Panc1 (cell line): ENCODE data around the gene PRSS33. TPM values are rescaled to one million over a fixed set of nuclear protein-coding genes. Genes with fewer than 3 reads are reported as not detected.

ENCODE experiments used
- ATAC-seq: fragments of 200-7000 bp; cut with Tn5 transposase; 2 replicates; pipeline ENCODE4 v1.9.1; 2020; ENCODE audit warnings: mild to moderate bottlenecking, moderate library complexity
- BruUV-seq: library from RNA; stranded (reverse); fragments of 400-500 nt; replicated peaks from 2 replicates; lab custom pipeline; 2021; lab: Mats Ljungman, UMichigan
- CTCF ChIA-PET: fragments of 300-600 bp; sonication (Branson Sonifier 250); formaldehyde crosslinking; loops from one replicate; lab custom pipeline; 2022; ENCODE audit warnings: antibody characterized with exemption; lab: Charles Lee
- POLR2A ChIA-PET: fragments of 300-600 bp; sonication (Branson Sonifier 250); formaldehyde crosslinking; loops from one replicate; lab custom pipeline; 2022; ENCODE audit warnings: antibody characterized with exemption; lab: Charles Lee
- DNase-seq: peaks from one replicate; pipeline ENCODE4 v3.0.0-alpha.2; 2010; ENCODE audit warnings: low read depth, low spot score
- H3K27ac ChIP-seq: 2 replicates; pipeline ENCODE4 v1.5.1; 2011; ENCODE audit warnings: mild to moderate bottlenecking, low read length, inconsistent platforms
- H3K27me3 ChIP-seq: fragments of 200-500 bp; sonication (Bioruptor generic); 2 replicates; pipeline ENCODE4 v1.6.0; 2014; ENCODE audit warnings: low read length, inconsistent platforms; ENCODE audit not compliant: control insufficient read depth, insufficient read depth
- H3K36me3 ChIP-seq: fragments of 200-500 bp; sonication (Bioruptor generic); 2 replicates; pipeline ENCODE4 v1.5.1; 2014; ENCODE audit warnings: inconsistent platforms, mild to moderate bottlenecking, low read length, moderate library complexity; ENCODE audit not compliant: control insufficient read depth, insufficient read depth
- H3K4me1 ChIP-seq: 2 replicates; pipeline ENCODE4 v1.5.1; 2011; ENCODE audit warnings: inconsistent platforms, mild to moderate bottlenecking, low read length, moderate library complexity; ENCODE audit not compliant: control insufficient read depth, insufficient read depth
- H3K4me3 ChIP-seq, 2 experiments: 2 replicates each; pipeline ENCODE4 v1.5.1; 2011 to 2012; ENCODE audit warnings: low read depth in 2 of 2, low read length in 2 of 2, mild to moderate bottlenecking in 2 of 2, inconsistent platforms in 1 of 2, moderate library complexity in 1 of 2
- H3K9me3 ChIP-seq: fragments of 200-500 bp; sonication (Bioruptor generic); 2 replicates; pipeline ENCODE4 v1.5.1; 2014; ENCODE audit warnings: low read depth, mild to moderate bottlenecking, inconsistent platforms, low read length, moderate library complexity; ENCODE audit not compliant: control insufficient read depth, insufficient read depth
- POLR2AphosphoS5 ChIP-seq: IDR thresholded peaks from 2 replicates; pipeline ENCODE4 v1.6.1; 2012; ENCODE audit warnings: mild to moderate bottlenecking, low read depth, low read length, moderate library complexity
- SIN3A ChIP-seq: IDR thresholded peaks from 2 replicates; pipeline ENCODE4 v1.6.1; 2012; ENCODE audit warnings: low read depth, mild to moderate bottlenecking, low read length, moderate library complexity, borderline replicate concordance; ENCODE audit not compliant: insufficient read depth
- TCF7L2 ChIP-seq: IDR thresholded peaks from 2 replicates; pipeline ENCODE4 v1.6.1; 2011; ENCODE audit warnings: mild to moderate bottlenecking, low read depth, low read length, inconsistent platforms
- in situ Hi-C: cut with HindIII; loops from 2 replicates; pipeline ENCODE4 v1.10.0; 2016; ENCODE audit warnings: low sequenced_read_pairs, low pct_unique_long_range_greater_than_20kb
- intact Hi-C: fragments of 100-400 bp; cut with micrococcal nuclease; formaldehyde crosslinking; loops from one replicate; pipeline ENCODE4 v1.10.0; 2022; ENCODE audit not compliant: unreplicated experiment
- total RNA-seq: library from RNA; stranded (reverse); gene quantifications from one replicate; pipeline ENCODE4 v1.2.1, GENCODE V29; 2021; ENCODE audit not compliant: unreplicated experiment
- TF ChIP-seq, protein P1 (sequence below): fragments of 450-650 bp; IDR thresholded peaks from 2 replicates; pipeline ENCODE4 v1.5.1; 2017; ENCODE audit warnings: mild to moderate bottlenecking
- TF ChIP-seq, protein P2 (sequence below), 2 experiments: IDR thresholded peaks; 2 replicates each; pipeline ENCODE4 v1.6.1; 2011 to 2012; ENCODE audit warnings: low read depth in 2 of 2, control low read depth in 1 of 2, low read length in 1 of 2, mild to moderate bottlenecking in 1 of 2, moderate library complexity in 1 of 2; ENCODE audit not compliant: insufficient read depth in 1 of 2

The PRSS33 gene
- total RNA-seq, 1 experiment from 2014 or later, result 0.59 TPM

DNA sequence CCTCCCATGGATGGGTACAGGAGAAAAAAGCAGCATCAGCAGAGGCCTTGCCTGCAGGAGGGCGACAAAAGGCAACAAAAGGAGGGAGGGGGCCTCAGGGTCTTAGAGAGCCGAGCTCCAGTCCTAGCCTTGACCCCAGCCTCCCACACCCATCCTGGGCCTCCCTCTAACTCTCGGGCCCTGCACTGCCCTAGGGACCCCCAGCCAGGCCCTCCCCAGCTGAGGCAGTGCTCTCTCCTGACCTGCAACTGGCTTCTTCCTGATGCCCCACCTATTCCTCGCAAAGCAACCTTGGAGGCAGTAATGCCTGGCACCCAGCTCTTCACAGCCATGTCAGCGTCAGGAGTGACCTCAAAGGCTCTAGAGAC lies 50.1 kb downstream of the PRSS33 start:
- DNase-seq (no peak), ATAC-seq (no peak)
- Histone ChIP-seq H3K27me3 (no peaks in the 10 kb centered on the region), H3K9me3 (no peaks in the 10 kb centered on the region), H3K36me3 (no peaks in the 10 kb centered on the region), H3K4me3 (no peak overlapping the region), H3K4me1 (peaks cover 6% of the 10 kb centered on the region), H3K27ac (no peak overlapping the region)
- in situ Hi-C loops, result no loop called here
- intact Hi-C loops, result no loop called here
- no TSS peak for BruUV-seq
- ChIA-PET POLR2A (no interaction called here), CTCF (no interaction called here)
- TF ChIP-seq, protein P1, sequence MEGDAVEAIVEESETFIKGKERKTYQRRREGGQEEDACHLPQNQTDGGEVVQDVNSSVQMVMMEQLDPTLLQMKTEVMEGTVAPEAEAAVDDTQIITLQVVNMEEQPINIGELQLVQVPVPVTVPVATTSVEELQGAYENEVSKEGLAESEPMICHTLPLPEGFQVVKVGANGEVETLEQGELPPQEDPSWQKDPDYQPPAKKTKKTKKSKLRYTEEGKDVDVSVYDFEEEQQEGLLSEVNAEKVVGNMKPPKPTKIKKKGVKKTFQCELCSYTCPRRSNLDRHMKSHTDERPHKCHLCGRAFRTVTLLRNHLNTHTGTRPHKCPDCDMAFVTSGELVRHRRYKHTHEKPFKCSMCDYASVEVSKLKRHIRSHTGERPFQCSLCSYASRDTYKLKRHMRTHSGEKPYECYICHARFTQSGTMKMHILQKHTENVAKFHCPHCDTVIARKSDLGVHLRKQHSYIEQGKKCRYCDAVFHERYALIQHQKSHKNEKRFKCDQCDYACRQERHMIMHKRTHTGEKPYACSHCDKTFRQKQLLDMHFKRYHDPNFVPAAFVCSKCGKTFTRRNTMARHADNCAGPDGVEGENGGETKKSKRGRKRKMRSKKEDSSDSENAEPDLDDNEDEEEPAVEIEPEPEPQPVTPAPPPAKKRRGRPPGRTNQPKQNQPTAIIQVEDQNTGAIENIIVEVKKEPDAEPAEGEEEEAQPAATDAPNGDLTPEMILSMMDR, result no peak
- TF ChIP-seq POLR2AphosphoS5 (no peak), TCF7L2 (no peak), SIN3A (no peak)
- TF ChIP-seq, protein P2, sequence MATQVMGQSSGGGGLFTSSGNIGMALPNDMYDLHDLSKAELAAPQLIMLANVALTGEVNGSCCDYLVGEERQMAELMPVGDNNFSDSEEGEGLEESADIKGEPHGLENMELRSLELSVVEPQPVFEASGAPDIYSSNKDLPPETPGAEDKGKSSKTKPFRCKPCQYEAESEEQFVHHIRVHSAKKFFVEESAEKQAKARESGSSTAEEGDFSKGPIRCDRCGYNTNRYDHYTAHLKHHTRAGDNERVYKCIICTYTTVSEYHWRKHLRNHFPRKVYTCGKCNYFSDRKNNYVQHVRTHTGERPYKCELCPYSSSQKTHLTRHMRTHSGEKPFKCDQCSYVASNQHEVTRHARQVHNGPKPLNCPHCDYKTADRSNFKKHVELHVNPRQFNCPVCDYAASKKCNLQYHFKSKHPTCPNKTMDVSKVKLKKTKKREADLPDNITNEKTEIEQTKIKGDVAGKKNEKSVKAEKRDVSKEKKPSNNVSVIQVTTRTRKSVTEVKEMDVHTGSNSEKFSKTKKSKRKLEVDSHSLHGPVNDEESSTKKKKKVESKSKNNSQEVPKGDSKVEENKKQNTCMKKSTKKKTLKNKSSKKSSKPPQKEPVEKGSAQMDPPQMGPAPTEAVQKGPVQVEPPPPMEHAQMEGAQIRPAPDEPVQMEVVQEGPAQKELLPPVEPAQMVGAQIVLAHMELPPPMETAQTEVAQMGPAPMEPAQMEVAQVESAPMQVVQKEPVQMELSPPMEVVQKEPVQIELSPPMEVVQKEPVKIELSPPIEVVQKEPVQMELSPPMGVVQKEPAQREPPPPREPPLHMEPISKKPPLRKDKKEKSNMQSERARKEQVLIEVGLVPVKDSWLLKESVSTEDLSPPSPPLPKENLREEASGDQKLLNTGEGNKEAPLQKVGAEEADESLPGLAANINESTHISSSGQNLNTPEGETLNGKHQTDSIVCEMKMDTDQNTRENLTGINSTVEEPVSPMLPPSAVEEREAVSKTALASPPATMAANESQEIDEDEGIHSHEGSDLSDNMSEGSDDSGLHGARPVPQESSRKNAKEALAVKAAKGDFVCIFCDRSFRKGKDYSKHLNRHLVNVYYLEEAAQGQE (IDR thresholded peaks at IDR 0.05; ENCODE audit: insufficient read depth in 1 of 2, low read depth in 2 of 2, low read length in 1 of 2), result no peak

DNA sequence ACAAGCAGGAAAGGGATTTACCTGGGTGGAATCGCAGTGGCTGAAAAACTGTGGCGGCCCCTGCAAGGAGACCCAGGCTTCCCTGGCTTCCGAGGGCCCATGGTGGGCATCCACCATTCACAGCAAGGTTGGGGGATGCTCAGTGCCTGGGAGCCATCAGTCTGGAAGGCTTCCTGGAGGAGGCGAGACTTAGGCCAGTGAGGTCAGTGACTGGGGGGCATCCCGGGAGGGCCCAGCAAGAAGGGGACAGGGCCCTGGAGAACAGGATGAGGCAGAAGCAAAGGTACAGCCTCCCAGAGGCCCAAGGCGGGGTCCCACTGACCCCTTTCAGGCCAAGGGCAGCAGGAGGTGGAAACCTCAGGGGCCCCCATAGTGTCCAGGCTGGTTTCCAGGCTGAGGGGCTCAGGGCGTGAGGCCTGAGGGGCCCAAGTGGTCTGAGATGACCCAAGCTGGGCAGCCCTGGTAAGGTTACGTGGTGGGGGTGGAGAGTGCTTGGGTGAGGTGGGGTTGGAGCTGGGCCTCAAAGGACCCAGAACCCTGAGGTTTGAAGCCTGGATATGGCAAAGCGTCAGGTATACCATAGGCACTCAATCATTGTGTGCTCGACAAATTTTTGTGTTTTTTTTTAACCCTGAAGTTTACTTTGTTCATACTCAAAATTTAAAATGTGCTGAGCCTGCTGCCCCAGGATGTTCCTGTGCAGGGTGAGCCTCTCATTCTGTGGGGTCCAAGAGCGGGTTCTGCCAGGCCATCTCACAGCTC lies 50.7 kb downstream of the PRSS33 start:
- Histone ChIP-seq H3K4me3 (no peak overlapping the region), H3K27me3 (no peaks in the 10 kb centered on the region), H3K36me3 (no peaks in the 10 kb centered on the region), H3K27ac (no peak overlapping the region), H3K9me3 (no peaks in the 10 kb centered on the region), H3K4me1 (peaks cover 6% of the 10 kb centered on the region)
- no peak for ATAC-seq
- no TSS peak for BruUV-seq
- in situ Hi-C loops, result no loop called here
- intact Hi-C loops, result no loop called here
- CTCF ChIA-PET, result no interaction called here
- POLR2A ChIA-PET, result no interaction called here
- no peak for DNase-seq
- TF ChIP-seq, protein P1, result no peak
- no peak for TF ChIP-seq TCF7L2
- no peak for TF ChIP-seq SIN3A
- TF ChIP-seq, protein P2 (IDR thresholded peaks at IDR 0.05; ENCODE audit: insufficient read depth in 1 of 2, low read depth in 2 of 2, low read length in 1 of 2), result no peak
- no peak for TF ChIP-seq POLR2AphosphoS5
